Activated T-cell treated with anti-CD3 and anti-CD28 coated beads, Interleukin-2, amount 50 U/mL, for 72 hours (primary cell): ENCODE measurements around the gene REM1. TPM values are rescaled to one million over a fixed set of nuclear protein-coding genes. Genes with fewer than 3 reads are reported as not detected.
"Not testable (repeated sequence)": the region's sequence is repeated elsewhere in the genome, so short reads cannot be mapped to it uniquely, and the experiment has no call there.

ENCODE experiments used
- ATAC-seq, 2 donors: fragments of 150-1000 bp; cut with Tn5 transposase; replicated peaks in 1 of 2; 2 replicates each; pipeline ENCODE4 v1.10.0; 2021; ENCODE audit warnings: moderate library complexity in 2 of 2, mild to moderate bottlenecking in 1 of 2
- DNase-seq, 2 donors: peaks; one replicate each; pipeline ENCODE4 v3.0.0; 2021 to 2022; ENCODE audit warnings: mixed read lengths in 1 of 2
- H3K27ac Mint-ChIP-seq: one replicate; pipeline ENCODE4 v1.8.0; 2022; ENCODE audit warnings: mild to moderate bottlenecking, moderate library complexity, mixed read lengths
- H3K27me3 Mint-ChIP-seq: one replicate; pipeline ENCODE4 v1.8.0; 2022; ENCODE audit warnings: low read depth, mixed read lengths
- H3K36me3 Mint-ChIP-seq, 2 donors: one replicate each; pipeline ENCODE4 v1.8.0; 2022; ENCODE audit warnings: mixed read lengths in 2 of 2, mild to moderate bottlenecking in 1 of 2; ENCODE audit not compliant: insufficient read depth in 2 of 2
- H3K4me1 Mint-ChIP-seq: one replicate; pipeline ENCODE4 v1.8.0; 2022; ENCODE audit warnings: low read depth, mixed read lengths
- H3K4me3 Mint-ChIP-seq, 2 donors: one replicate each; pipeline ENCODE4 v1.8.0; 2022; ENCODE audit warnings: mild to moderate bottlenecking in 2 of 2, mixed read lengths in 2 of 2, moderate library complexity in 2 of 2
- H3K9me3 Mint-ChIP-seq, 2 donors: one replicate each; pipeline ENCODE4 v1.8.0; 2022; ENCODE audit warnings: mixed read lengths in 2 of 2
- total RNA-seq, 2 donors: library from RNA; stranded (reverse); gene quantifications; one replicate each; pipeline ENCODE4 v1.2.3, GENCODE V29; 2022

REM1 gene
- total RNA-seq, 2 donors from 2014 or later: not detected

GRCh38 chr20:31496761-31497295 is 21.7 kb downstream of the REM1 start:
- H3K36me3 Mint-ChIP-seq: no peaks in the 10 kb centered on the region
- no peak overlapping the region for H3K4me3 Mint-ChIP-seq
- H3K27me3 Mint-ChIP-seq: peaks cover 33% of the 10 kb centered on the region
- DNase-seq (no peak), ATAC-seq (no peak)
- H3K27ac Mint-ChIP-seq: no peak overlapping the region
- no peaks in the 10 kb centered on the region for H3K9me3 Mint-ChIP-seq
- no peaks in the 10 kb centered on the region for H3K4me1 Mint-ChIP-seq

- H3K36me3 Mint-ChIP-seq: no peaks in the 10 kb centered on the region
- no peak for ATAC-seq
- H3K9me3 Mint-ChIP-seq: no peaks in the 10 kb centered on the region
- H3K27me3 Mint-ChIP-seq: peaks cover 33% of the 10 kb centered on the region
- no peak overlapping the region for H3K4me3 Mint-ChIP-seq
- DNase-seq: no peak
- H3K27ac Mint-ChIP-seq: no peak overlapping the region
- no peaks in the 10 kb centered on the region for H3K4me1 Mint-ChIP-seq
Observed at GRCh38 chr20:31497838-31498540, 22.9 kb downstream of the REM1 start.

DNA sequence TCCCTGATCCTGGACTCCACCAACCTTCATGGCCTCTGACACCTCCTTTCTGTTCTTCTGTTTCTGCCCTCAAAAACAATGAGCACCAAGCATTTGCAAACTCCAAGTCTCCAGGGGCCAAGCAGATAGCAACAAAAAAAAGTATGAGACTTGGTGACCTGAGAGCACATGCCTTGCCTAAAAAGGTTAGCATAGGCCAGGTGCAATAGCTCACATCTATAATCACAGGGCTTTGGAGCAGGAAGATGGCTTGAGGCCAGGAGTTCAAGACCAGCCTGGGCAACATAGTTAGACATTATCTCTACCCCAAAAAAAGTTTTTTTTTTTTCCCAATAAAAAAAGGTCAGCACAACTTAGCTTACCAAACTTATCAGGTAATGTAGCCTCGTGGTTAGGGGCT is 25.4 kb downstream of the REM1 start:
- DNase-seq (no peak), ATAC-seq (no peak)
- no peaks in the 10 kb centered on the region for H3K9me3 Mint-ChIP-seq
- H3K36me3 Mint-ChIP-seq: no peaks in the 10 kb centered on the region
- H3K4me1 Mint-ChIP-seq: peaks cover 9% of the 10 kb centered on the region
- H3K27me3 Mint-ChIP-seq: peaks cover 29% of the 10 kb centered on the region
- H3K27ac Mint-ChIP-seq: no peak overlapping the region
- no peak overlapping the region for H3K4me3 Mint-ChIP-seq

DNA sequence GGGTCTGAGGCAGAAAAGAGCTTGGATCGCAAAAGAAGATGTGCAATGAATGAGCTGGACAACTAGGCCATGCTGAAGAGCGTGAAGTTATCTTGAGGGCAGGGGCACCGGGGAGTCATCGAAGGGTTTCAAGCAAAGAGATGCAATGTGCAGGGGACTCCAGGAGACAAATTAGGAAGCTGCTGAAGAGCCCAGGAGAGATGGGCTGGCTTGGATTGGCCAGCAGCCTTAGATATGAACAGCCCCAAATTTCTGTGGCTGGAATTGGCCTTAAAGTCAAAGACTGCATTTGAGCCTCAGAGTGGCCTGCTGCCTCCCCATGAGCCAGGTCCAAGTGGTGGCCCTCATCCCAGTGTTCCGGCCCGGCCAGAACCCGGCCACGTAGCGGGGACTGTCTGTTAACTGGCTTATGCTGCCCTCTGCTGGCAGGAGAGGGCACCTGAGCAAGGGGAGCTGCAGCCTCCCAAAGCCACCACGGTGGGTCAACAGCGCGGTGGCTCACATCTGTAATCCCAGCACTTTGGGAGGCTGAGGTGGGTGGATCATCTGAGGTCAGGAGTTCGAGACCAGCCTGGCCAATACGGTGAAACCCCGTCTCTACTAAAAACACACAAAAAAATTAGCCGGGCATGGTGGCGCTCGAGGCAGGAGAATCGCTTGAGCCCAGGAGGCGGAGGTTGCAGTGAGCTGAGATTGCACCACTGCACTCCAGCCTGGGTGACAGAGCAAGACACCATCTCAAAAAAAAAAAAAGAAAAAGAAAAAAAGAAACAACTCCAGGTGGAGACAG is 28.0 kb downstream of the REM1 start:
- not testable (repeated sequence) for H3K4me3 Mint-ChIP-seq, H3K9me3 Mint-ChIP-seq, H3K4me1 Mint-ChIP-seq, H3K36me3 Mint-ChIP-seq, H3K27ac Mint-ChIP-seq
- peaks cover 18% of the 10 kb centered on the region for H3K27me3 Mint-ChIP-seq
- peak; percentile 96 to 98 for ATAC-seq
- DNase-seq: peak; percentile 80 to 82

DNA sequence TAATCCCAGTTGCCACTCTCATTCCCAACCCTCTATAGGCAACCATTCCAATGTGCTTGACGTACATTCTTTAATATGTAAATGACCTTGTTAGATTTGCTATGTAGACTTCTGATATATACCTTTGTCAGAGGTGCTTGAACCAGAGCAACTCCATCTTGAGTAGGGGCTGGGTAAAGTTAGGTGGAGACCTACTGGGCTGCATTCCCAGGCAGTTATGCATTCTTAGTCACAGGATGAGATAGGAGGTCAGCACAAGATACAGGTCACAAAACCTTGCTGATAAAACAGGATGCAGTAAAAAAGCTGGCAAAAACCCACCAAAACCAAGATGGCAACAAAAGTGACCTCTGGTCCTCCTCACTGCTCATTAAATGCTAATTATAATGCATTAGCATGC is 30.8 kb downstream of the REM1 start:
- Mint-ChIP-seq H3K27me3 (peaks cover 26% of the 10 kb centered on the region), H3K36me3 (peaks cover 0 to 2% of the 10 kb centered on the region in 2 donors), H3K4me3 (no peak overlapping the region), H3K9me3 (peaks cover 0 to 2% of the 10 kb centered on the region in 2 donors), H3K27ac (no peak overlapping the region), H3K4me1 (peaks cover 9% of the 10 kb centered on the region)
- DNase-seq: no peak
- ATAC-seq: no peak

- Mint-ChIP-seq H3K4me1 (peaks cover 3% of the 10 kb centered on the region), H3K4me3 (no peak overlapping the region), H3K36me3 (peaks cover 0 to 2% of the 10 kb centered on the region in 2 donors), H3K27ac (no peak overlapping the region), H3K9me3 (peaks cover 0 to 2% of the 10 kb centered on the region in 2 donors), H3K27me3 (peaks cover 23% of the 10 kb centered on the region)
- ATAC-seq: no peak
- DNase-seq: no peak
Observed at GRCh38 chr20:31508517-31509244, 33.6 kb downstream of the REM1 start.

- H3K27ac Mint-ChIP-seq: peak within 1 kb of the TSS; percentile 26
- peaks cover 3 to 7% of the 10 kb centered on the region in 2 donors for H3K36me3 Mint-ChIP-seq
- peak; percentile 88 to 89 for ATAC-seq
- peak; percentile 89 to 91 for DNase-seq
- H3K27me3 Mint-ChIP-seq: peaks cover under 1% of the 10 kb centered on the region
- H3K4me3 Mint-ChIP-seq: no peak within 1 kb of the TSS
- H3K4me1 Mint-ChIP-seq: peaks cover 7% of the 10 kb centered on the region
- H3K9me3 Mint-ChIP-seq: no peaks in the 10 kb centered on the region
Observed at GRCh38 chr20:31514154-31515071, 39.3 kb downstream of the REM1 start, which contains the start of gene HM13. Gene HM13 (plus strand): TSS chr20:31514442. CDS start chr20:31514552, 110 bp downstream.

DNA sequence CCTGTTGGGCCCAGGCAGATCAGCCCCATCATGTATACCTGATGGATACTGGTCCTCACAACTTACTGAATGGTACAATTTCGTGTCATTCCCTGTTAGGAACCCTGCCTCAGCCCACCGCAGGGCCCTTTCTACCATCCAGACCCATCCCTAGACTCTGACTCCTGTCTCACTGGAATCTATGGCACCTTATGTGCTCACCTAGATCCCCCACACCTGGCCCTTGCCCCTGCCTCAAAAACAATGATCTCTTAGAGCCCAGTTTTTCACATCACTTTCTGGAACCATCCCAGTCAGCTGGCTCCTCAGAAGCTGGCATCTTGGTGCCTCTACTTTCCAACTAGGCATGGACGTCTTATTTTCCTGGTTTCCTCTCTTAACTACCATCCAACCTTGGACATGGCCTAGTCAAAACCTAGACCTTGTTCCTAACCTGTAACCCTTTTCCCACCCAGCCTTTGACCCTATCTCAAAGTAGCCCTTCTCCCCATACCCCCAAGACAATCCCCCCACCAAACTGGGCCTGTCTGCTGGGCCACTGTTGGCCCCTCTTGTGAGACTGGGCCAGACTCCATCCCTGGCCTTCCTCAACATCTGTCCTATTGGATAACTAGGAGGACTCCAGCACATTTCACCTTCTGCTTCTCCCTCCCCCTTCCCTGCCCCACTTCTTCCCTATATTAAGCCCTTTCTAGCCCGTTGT is 40.1 kb downstream of the REM1 start:
- Mint-ChIP-seq H3K4me3 (no peak overlapping the region), H3K27me3 (no peaks in the 10 kb centered on the region), H3K9me3 (no peaks in the 10 kb centered on the region), H3K36me3 (peaks cover 4 to 7% of the 10 kb centered on the region in 2 donors), H3K27ac (no peak overlapping the region), H3K4me1 (peaks cover 12% of the 10 kb centered on the region)
- no peak for DNase-seq
- no peak for ATAC-seq

GRCh38 chr20:31515775-31516107 is 40.7 kb downstream of the REM1 start:
- Mint-ChIP-seq H3K4me1 (peaks cover 17% of the 10 kb centered on the region), H3K36me3 (peaks cover 4 to 7% of the 10 kb centered on the region in 2 donors), H3K27ac (no peak overlapping the region), H3K9me3 (no peaks in the 10 kb centered on the region), H3K4me3 (no peak overlapping the region), H3K27me3 (no peaks in the 10 kb centered on the region)
- DNase-seq (peak in 1 of 2 donors; percentile 22), ATAC-seq (peak in 1 of 2 donors; percentile 8)

GRCh38 chr20:31516166-31516565 is 41.1 kb downstream of the REM1 start:
- no peak for ATAC-seq
- no peaks in the 10 kb centered on the region for H3K9me3 Mint-ChIP-seq
- H3K4me3 Mint-ChIP-seq: no peak overlapping the region
- H3K36me3 Mint-ChIP-seq: peaks cover 4 to 7% of the 10 kb centered on the region in 2 donors
- no peak overlapping the region for H3K27ac Mint-ChIP-seq
- DNase-seq: no peak
- H3K4me1 Mint-ChIP-seq: peaks cover 21% of the 10 kb centered on the region
- H3K27me3 Mint-ChIP-seq: no peaks in the 10 kb centered on the region

GRCh38 chr20:31516651-31517050 is 41.6 kb downstream of the REM1 start:
- Mint-ChIP-seq H3K27me3 (no peaks in the 10 kb centered on the region), H3K4me3 (no peak overlapping the region), H3K27ac (no peak overlapping the region), H3K36me3 (peaks cover 4 to 7% of the 10 kb centered on the region in 2 donors), H3K9me3 (no peaks in the 10 kb centered on the region), H3K4me1 (peaks cover 25% of the 10 kb centered on the region)
- ATAC-seq (peak in 1 of 2 donors; percentile 41), DNase-seq (peak; percentile 24 to 31)

DNA sequence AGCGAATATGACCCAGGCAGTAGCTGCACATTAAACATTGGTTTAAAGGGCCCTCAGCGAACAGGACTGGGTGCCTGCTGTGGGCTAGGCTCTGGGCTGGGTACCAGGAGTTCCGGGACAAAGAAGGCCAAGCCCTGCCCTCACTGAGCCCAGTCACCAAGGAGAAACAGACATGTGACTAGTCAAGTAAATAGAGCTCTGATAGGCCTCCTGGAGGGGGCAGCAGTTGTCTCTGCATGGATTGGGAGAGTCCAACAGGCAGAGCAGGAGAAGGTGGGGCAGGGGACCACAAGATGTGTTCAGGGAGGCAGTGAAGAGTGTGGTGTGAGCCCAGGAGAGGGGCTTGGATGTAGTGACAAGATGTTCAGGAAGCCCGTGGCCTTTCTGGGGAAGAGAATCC is 42.3 kb downstream of the REM1 start:
- no peak overlapping the region for H3K4me3 Mint-ChIP-seq
- H3K27ac Mint-ChIP-seq: no peak overlapping the region
- H3K36me3 Mint-ChIP-seq: peaks cover 4 to 7% of the 10 kb centered on the region in 2 donors
- no peaks in the 10 kb centered on the region for H3K27me3 Mint-ChIP-seq
- no peak for DNase-seq
- H3K4me1 Mint-ChIP-seq: peaks cover 31% of the 10 kb centered on the region
- no peak for ATAC-seq
- no peaks in the 10 kb centered on the region for H3K9me3 Mint-ChIP-seq
